HG03095 (cell line): ENCODE data around the gene COL26A1.

Experiments used
- ATAC-seq: cut with Tn5 transposase; IDR thresholded peaks from one replicate; pipeline ENCODE4 v1.9.1; 2021; ENCODE audit warnings: moderate library complexity; ENCODE audit not compliant: unreplicated experiment

COL26A1 gene

GRCh38 chr7:101370836-101371235 lies 8.2 kb downstream of the COL26A1 start:
- ATAC-seq, result no peak

GRCh38 chr7:101373812-101374614 lies 11.3 kb downstream of the COL26A1 start:
- no peak for ATAC-seq

- no peak for ATAC-seq
These were observed 12.3 kb downstream of the COL26A1 start for GRCh38 chr7:101374990-101375389.

GRCh38 chr7:101376601-101377000 lies 13.9 kb downstream of the COL26A1 start:
- ATAC-seq, result no peak

- no peak for ATAC-seq
These were observed 14.6 kb downstream of the COL26A1 start for GRCh38 chr7:101377189-101377736.

- ATAC-seq, result no peak
These were observed 16.1 kb downstream of the COL26A1 start for GRCh38 chr7:101378751-101379174.

GRCh38 chr7:101379302-101379701 lies 16.6 kb downstream of the COL26A1 start:
- no peak for ATAC-seq

GRCh38 chr7:101381549-101382111 lies 19.0 kb downstream of the COL26A1 start:
- ATAC-seq, result no peak

GRCh38 chr7:101382937-101383336 lies 20.3 kb downstream of the COL26A1 start:
- no peak for ATAC-seq

- ATAC-seq, result no peak
These were observed 23.5 kb downstream of the COL26A1 start for GRCh38 chr7:101386177-101386557.

- no peak for ATAC-seq
These were observed 24.0 kb downstream of the COL26A1 start for GRCh38 chr7:101386558-101387231.

GRCh38 chr7:101390901-101391301 lies 28.2 kb downstream of the COL26A1 start:
- ATAC-seq, result peak; percentile 94

GRCh38 chr7:101391991-101392390 lies 29.3 kb downstream of the COL26A1 start:
- no peak for ATAC-seq

- no peak for ATAC-seq
These were observed 31.2 kb downstream of the COL26A1 start for GRCh38 chr7:101393865-101394264.

GRCh38 chr7:101395376-101395775 lies 32.7 kb downstream of the COL26A1 start:
- no peak for ATAC-seq

GRCh38 chr7:101397243-101397642 lies 34.6 kb downstream of the COL26A1 start:
- no peak for ATAC-seq

GRCh38 chr7:101397770-101398324 lies 35.2 kb downstream of the COL26A1 start:
- no peak for ATAC-seq

GRCh38 chr7:101398396-101399289 lies 36.0 kb downstream of the COL26A1 start:
- ATAC-seq, result no peak

GRCh38 chr7:101399759-101400158 lies 37.1 kb downstream of the COL26A1 start:
- ATAC-seq, result no peak

GRCh38 chr7:101400751-101401150 lies 38.1 kb downstream of the COL26A1 start:
- no peak for ATAC-seq
